ENCODE data around the gene PCGF6.

PCGF6 gene

DNA sequence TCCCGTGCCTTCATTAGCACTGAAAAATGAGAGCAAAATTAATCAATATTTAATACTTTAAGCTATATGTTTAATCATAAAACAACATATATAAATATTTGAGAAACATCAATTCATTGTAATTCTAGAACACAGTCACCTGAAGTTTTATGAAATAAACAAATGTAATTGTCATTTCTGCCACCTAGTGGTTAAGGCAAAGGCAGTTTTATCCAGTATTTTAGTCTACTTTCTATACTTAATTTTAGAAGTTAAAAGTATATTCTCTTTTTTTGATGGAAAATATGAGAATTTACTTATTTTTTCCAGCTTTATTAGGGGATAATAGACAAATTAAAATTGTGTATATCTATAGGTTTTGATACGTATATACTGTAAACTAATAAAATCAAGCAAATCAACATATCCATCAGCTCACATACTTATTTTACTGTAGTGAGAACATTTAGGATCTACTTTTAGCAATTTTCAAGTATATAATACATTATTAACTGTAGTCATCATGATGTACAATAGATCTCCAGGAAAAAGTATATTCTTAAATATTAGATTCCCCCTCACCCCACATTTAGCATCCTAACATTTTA is 16.9 kb downstream of the PCGF6 start:
- peak; percentile 14 for DNase-seq
- in situ Hi-C loops (cut with MboI; ENCODE audit: low pct_unique_long_range_greater_than_20kb, low sequenced_read_pairs): no loop called here

DNA sequence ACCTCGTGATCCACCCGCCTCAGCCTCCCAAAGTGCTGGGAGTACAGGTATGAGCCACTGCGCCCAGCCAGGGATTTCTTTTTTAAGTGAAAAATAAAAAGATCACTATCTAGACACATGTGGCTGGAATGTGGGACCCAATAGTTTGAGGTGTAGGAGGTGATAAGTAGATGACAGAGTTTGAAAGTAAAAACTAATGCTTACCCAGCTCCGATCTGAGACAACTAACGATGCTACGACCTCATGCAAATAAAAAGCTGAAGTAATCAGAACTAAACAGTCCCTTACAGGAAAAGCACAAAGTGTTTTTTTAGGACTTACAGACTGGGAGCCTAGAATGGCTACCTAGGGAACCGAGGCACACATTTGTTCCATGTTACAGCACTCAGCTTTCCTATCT is 23.0 kb downstream of the PCGF6 start:
- in situ Hi-C loops (cut with MboI; ENCODE audit: low pct_unique_long_range_greater_than_20kb, low sequenced_read_pairs): no loop called here
- no peak for DNase-seq

DNA sequence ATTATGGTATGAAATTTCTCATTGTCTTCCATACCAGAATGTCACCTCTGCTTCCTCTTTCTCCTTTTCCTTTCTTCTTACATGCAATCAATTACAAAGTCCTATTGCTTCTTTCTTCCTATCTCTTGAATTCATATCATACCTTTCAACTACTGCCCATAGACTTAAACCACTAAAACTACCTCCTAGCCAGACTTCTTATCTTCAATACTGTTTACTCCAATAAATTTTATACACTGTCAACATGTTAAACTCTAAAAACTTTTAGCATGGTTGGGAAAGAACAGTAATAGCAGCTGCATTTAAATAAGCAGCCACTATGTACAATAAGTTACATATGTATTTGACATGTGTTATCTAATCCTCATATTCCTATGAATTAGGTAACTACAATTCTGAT is 34.9 kb downstream of the PCGF6 start:
- in situ Hi-C loops (cut with MboI; ENCODE audit: low pct_unique_long_range_greater_than_20kb, low sequenced_read_pairs): no loop called here
- DNase-seq: no peak

GRCh38 chr10:103310197-103310596 is 40.7 kb downstream of the PCGF6 start:
- in situ Hi-C loops (cut with MboI; ENCODE audit: low pct_unique_long_range_greater_than_20kb, low sequenced_read_pairs): no loop called here
- DNase-seq: no peak

DNA sequence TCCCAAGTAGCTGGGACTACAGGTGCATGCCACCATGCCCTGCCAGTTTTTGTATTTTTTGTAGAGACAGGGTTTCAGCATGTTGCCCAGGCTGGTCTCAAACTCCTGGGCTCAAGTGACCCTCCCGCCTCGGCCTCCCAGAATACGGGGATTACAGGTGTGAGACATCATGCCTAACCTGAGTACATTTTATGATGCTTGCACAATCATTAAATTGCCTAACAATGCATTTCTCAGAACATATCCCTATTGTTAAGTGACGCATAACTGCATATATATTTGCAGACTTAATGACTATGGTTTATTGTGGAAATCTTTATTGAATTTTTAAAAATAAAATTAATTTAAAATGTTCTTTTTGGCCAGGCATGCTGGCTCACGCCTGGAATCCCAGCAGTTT is 43.3 kb downstream of the PCGF6 start:
- in situ Hi-C loops (cut with MboI; ENCODE audit: low pct_unique_long_range_greater_than_20kb, low sequenced_read_pairs): no loop called here
- DNase-seq: no peak

DNA sequence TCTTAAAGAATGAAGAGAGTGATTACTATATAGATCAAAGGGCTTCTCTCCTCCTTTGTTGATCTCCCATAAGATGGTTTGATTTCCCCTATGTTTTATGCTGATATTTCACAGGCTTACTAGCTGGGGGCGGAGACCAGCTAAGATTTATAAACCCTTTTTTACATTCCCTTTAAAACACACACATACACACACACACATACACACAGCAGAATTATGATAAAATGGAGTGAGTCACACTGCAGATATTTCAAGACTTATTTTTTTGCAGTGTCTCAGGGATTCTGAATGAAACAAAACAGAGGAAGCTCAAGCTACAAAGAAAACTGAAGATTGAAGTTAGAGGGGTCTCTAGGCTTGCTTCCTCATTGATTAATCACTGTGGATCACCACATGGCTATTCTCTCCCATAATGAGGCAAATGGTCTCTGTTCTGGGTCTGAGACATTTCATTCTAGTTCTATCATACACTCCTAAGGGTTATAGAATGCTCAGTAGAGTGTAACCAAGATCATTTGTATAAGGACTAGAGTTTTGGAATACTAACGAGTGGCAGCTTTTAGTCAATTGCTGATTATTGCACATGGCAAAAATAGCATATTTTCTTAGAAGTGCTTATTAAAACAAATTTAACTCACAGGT is 55.4 kb downstream of the PCGF6 start:
- no peak for DNase-seq
- in situ Hi-C loops (cut with MboI; ENCODE audit: low pct_unique_long_range_greater_than_20kb, low sequenced_read_pairs): no loop called here

DNA sequence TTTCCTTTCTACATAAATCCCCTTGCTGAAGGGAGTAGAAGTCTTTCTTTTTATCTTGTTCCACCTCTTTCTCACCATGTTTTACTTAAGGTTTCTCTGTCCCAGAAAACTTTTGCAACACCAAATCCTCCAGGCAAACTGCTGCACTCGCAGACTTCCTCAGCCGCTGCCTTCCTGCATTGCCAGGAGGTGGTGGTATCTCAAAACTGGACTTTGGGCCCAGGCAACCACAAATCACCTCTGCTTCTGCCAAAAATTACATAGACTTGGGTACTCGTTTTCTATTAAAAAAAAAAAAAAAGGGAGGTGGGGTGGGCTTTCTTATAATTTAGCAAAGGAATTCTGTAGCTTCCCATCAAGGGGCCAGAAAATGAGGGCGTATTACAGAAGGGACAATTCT is 59.4 kb downstream of the PCGF6 start:
- DNase-seq: no peak
- in situ Hi-C loops (cut with MboI; ENCODE audit: low pct_unique_long_range_greater_than_20kb, low sequenced_read_pairs): no loop called here

DNA sequence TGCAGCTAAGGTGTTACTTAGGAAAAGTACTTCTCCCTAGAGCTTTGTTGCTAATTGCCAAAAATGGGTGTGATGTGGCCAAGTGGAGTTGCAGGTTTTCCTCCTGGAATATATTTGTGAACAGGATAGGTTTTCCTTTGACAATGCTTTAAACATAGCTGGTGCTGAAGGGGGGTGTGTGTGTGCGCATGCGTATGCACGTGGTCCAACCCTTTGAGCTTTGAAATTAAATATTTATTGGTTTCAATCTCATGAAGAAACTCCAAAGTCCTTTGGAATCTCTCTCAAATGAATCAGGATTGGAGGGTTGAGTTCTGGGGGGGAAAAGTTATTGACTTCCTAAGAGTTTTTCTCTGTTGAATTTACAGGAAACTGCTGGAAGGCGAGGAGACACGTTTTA is 62.9 kb downstream of the PCGF6 start:
- in situ Hi-C loops (cut with MboI; ENCODE audit: low pct_unique_long_range_greater_than_20kb, low sequenced_read_pairs): no loop called here
- DNase-seq: no peak

- in situ Hi-C loops (cut with MboI; ENCODE audit: low pct_unique_long_range_greater_than_20kb, low sequenced_read_pairs): no loop called here
- peak; percentile 19 for DNase-seq
Observed at GRCh38 chr10:103284170-103284569, 66.8 kb downstream of the PCGF6 start.

DNA sequence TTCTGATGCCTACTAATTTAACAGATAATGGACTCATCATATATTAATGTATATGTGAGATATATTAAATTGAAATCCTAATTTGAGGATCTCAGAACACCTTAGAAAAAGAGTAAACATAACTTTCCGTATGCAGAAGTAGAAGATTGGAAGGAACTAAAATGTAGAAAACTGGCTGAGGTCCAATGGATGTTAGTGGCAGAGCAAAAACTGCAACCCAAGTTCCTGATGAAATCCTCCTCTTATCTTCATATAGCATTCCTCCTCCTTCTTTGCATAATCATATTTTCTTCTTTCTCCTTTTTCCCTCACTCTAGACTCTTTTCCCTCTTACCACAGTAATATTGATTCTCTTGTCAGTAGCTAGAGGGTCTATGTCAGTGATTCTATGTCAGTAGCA is 68.0 kb downstream of the PCGF6 start:
- in situ Hi-C loops (cut with MboI; ENCODE audit: low pct_unique_long_range_greater_than_20kb, low sequenced_read_pairs): no loop called here
- DNase-seq: no peak

DNA sequence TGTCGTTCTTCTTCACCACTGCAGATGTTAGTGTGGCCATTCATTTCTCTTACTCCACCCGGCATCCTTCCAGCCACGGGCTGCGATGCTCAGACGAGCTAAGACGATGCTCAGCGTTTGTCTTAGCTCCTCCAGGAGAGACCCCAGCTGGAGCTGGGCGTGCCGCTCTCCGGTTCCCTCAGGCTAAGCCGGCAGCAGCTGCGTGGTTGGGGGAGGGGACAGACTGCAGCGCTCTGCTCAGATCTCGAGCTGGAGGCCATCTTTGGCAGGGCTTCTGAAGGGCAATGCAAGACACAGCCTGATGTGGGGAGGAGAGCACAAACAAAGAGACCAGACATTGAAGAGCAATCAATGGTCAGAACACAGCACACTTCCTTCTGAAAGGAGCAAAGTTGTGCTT is 69.2 kb downstream of the PCGF6 start:
- in situ Hi-C loops (cut with MboI; ENCODE audit: low pct_unique_long_range_greater_than_20kb, low sequenced_read_pairs): no loop called here
- DNase-seq: no peak

DNA sequence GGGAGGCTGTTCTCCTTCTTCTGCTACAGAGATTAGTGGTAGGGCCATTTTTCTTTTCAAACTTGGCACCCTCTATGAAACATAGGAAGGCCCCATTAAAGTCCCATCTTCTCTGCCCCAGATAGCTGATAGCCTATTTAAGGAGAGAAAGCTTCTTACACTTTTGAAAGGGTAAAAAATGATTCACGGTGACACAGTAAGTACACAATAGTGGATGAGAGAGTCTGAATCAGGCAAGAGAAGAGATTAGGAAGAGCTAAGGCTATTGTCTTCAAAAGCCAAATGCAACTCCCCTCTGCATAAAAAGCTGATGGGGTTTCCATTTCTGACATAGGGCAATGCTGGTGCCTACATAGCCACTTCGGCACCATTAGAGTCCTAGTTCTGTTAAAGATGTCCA is 70.4 kb downstream of the PCGF6 start:
- in situ Hi-C loops (cut with MboI; ENCODE audit: low pct_unique_long_range_greater_than_20kb, low sequenced_read_pairs): no loop called here

GRCh38 chr10:103280031-103280430 is 70.9 kb downstream of the PCGF6 start:
- in situ Hi-C loops (cut with MboI; ENCODE audit: low pct_unique_long_range_greater_than_20kb, low sequenced_read_pairs): no loop called here

More for the DNA sequence above, 70.4 kb downstream of the PCGF6 start:
- no peak for DNase-seq

DNA sequence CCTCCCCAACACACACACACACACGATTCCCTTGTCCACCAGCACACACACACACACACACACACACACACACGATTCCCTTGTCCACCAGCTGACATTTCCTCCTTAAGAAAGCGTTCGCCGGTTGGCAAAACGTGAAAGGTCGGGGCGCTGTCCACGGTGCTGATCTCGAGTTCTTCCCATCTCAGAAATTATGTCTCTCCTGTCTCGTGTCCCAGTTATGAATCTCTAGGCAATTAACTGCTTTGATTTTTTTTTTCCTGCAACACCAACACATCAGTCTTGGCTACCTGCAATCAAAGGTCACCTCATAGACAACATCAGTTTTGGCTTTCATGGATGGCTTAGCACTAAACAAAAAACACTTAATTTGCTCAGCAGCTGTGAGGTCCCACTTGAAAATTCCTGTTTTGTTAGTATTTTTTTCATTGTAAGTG is 72.1 kb downstream of the PCGF6 start:
- peak; percentile 67 for DNase-seq
- in situ Hi-C loops (cut with MboI; ENCODE audit: low pct_unique_long_range_greater_than_20kb, low sequenced_read_pairs): no loop called here

More at GRCh38 chr10:103280031-103280430, 70.9 kb downstream of the PCGF6 start:
- no peak for DNase-seq

- DNase-seq: no peak
- in situ Hi-C loops (cut with MboI; ENCODE audit: low pct_unique_long_range_greater_than_20kb, low sequenced_read_pairs): no loop called here
Observed at GRCh38 chr10:103278537-103278823, 72.5 kb downstream of the PCGF6 start.

GRCh38 chr10:103277713-103278536 is 73.0 kb downstream of the PCGF6 start:
- in situ Hi-C loops (cut with MboI; ENCODE audit: low pct_unique_long_range_greater_than_20kb, low sequenced_read_pairs): no loop called here
- no peak for DNase-seq

GRCh38 chr10:103276896-103277712 is 73.8 kb downstream of the PCGF6 start, which contains the start of gene INA:
TSS of gene INA (plus strand) at chr10:103277138. CDS start at chr10:103277212, 74 bp downstream.
- in situ Hi-C loops (cut with MboI; ENCODE audit: low pct_unique_long_range_greater_than_20kb, low sequenced_read_pairs): no loop called here
- DNase-seq: peak; percentile 29

GRCh38 chr10:103276251-103276895 is 74.6 kb downstream of the PCGF6 start:
- peak; percentile 9 for DNase-seq
- in situ Hi-C loops (cut with MboI; ENCODE audit: low pct_unique_long_range_greater_than_20kb, low sequenced_read_pairs): no loop called here

DNA sequence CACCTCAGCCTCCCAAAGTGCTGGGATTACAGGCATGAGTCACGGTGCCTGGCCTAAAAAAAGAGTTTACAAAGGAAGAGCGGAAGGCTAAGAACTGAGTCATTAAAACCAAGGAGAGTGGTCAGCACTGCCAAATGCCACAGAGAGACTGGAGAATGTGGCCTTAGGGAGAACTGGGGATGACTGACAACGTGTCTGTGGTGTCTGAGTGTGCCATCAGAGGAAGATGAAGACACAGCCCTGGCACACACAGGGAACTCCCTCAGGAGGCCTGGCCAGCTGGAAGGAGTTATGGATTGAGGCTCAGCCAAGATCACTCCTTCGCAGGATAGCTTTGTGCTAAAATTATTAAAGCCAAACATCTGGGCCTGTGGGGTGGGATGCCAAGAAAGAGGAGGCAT is 77.9 kb downstream of the PCGF6 start:
- no peak for DNase-seq
- in situ Hi-C loops (cut with MboI; ENCODE audit: low pct_unique_long_range_greater_than_20kb, low sequenced_read_pairs): no loop called here

Measured in KBM-7 (cell line).